HepG2 (cell line): ENCODE measurements around the gene COQ7. TPM values are rescaled to one million over a fixed set of nuclear protein-coding genes. Genes with fewer than 3 reads are reported as not detected.

Experiments
- ATAC-seq: fragments of 200-7000 bp; cut with Tn5 transposase; 3 replicates; pipeline ENCODE4 v1.9.1; 2020; ENCODE audit warnings: mild to moderate bottlenecking, moderate library complexity
- BruUV-seq: library from RNA; stranded (reverse); fragments of 400-500 nt; replicated peaks from 2 replicates; lab custom pipeline; 2021; lab: Mats Ljungman, UMichigan
- CTCF ChIA-PET: fragments of 300-600 bp; formaldehyde crosslinking; extraction: SDS; loops from one replicate; lab custom pipeline; 2021; ENCODE audit warnings: low total read pairs, inconsistent platforms, low intra/inter-chr PET ratio; lab: Yijun Ruan, JAX
- POLR2A ChIA-PET: fragments of 350-600 bp; sonication (Branson Sonifier 250); formaldehyde crosslinking; loops from one replicate; lab custom pipeline; 2020; ENCODE audit warnings: antibody characterized with exemption, inconsistent platforms; lab: Yijun Ruan, JAX
- DNase-seq: peaks from one replicate; pipeline ENCODE4 v3.0.0-alpha.2; 2015; ENCODE audit warnings: low spot score
- FAIRE-seq: peaks from 3 replicates; lab custom pipeline; 2011; peaks lifted over from hg19 to GRCh38; lab: Jason Lieb, UNC
- H2AFZ ChIP-seq: one replicate; pipeline ENCODE4 v1.6.1; 2011; ENCODE audit warnings: low read length, inconsistent platforms
- H3K27ac ChIP-seq: fragments of 300-600 bp; 3 replicates; pipeline ENCODE4 v1.8.0; 2011; ENCODE audit warnings: mixed run types, mild to moderate bottlenecking, mixed read lengths, low read length, inconsistent platforms; ENCODE audit not compliant: insufficient read depth; ENCODE audit errors: extremely low read length
- H3K27me3 ChIP-seq, 2 experiments: fragments of 200-600 bp in 1 of 2; 2 replicates in 1 of 2; 3 replicates in 1 of 2; pipeline versions ENCODE4 v1.6.0 to v1.8.0; 2011; ENCODE audit warnings: low read length in 2 of 2, mild to moderate bottlenecking in 2 of 2, moderate library complexity in 2 of 2, inconsistent platforms in 1 of 2; ENCODE audit not compliant: insufficient read depth in 2 of 2, control insufficient read depth in 1 of 2
- H3K36me3 ChIP-seq, 2 experiments: fragments of 200-600 bp in 1 of 2; replicated peaks in 1 of 2; 2 replicates in 1 of 2; 3 replicates in 1 of 2; pipeline versions ENCODE4 v1.5.1 to v1.8.0; 2011; ENCODE audit warnings: low read length in 2 of 2, inconsistent platforms in 1 of 2; ENCODE audit not compliant: insufficient read depth in 2 of 2, control insufficient read depth in 1 of 2
- H3K4me1 ChIP-seq: 2 replicates; pipeline ENCODE4 v1.5.1; 2012; ENCODE audit warnings: low read length, inconsistent platforms; ENCODE audit not compliant: insufficient read depth
- H3K4me2 ChIP-seq: 2 replicates; pipeline ENCODE4 v1.6.0; 2011; ENCODE audit warnings: low read depth, low read length, inconsistent platforms
- H3K4me3 ChIP-seq, 3 experiments: fragments of 200-600 bp in 1 of 3; sonication (generic), shearing (Covaris generic) in 1 of 3; replicated peaks in 1 of 3; 2 replicates each; pipeline ENCODE4 v1.5.1; 2011 to 2016; ENCODE audit warnings: low read length in 3 of 3, inconsistent platforms in 2 of 3, low read depth in 2 of 3, mild to moderate bottlenecking in 2 of 3, control low read depth in 1 of 3, mixed read lengths in 1 of 3; ENCODE audit not compliant: insufficient read depth in 1 of 3
- H3K79me2 ChIP-seq: one replicate; pipeline ENCODE4 v1.6.1; 2011; ENCODE audit warnings: low read length, inconsistent platforms; ENCODE audit not compliant: insufficient read depth
- H3K9ac ChIP-seq: 2 replicates; pipeline ENCODE4 v1.6.0; 2011; ENCODE audit warnings: mild to moderate bottlenecking, low read depth, low read length, inconsistent platforms; ENCODE audit not compliant: insufficient read depth
- H3K9me3 ChIP-seq: 2 replicates; pipeline ENCODE4 v1.5.1; 2012; ENCODE audit warnings: mild to moderate bottlenecking, low read length
- H4K20me1 ChIP-seq: 2 replicates; pipeline ENCODE4 v1.6.0; 2011; ENCODE audit warnings: inconsistent platforms, mild to moderate bottlenecking, low read length, moderate library complexity; ENCODE audit not compliant: insufficient read depth
- CENPT ChIP-seq: sonication (generic); formaldehyde crosslinking; IDR thresholded peaks from 2 replicates; pipeline ENCODE4 v1.8.0; 2022; ENCODE audit warnings: low read depth, mild to moderate bottlenecking, moderate library complexity, missing genetic modification reagents
- FOXM1 ChIP-seq: sonication (generic); formaldehyde crosslinking; IDR thresholded peaks from 2 replicates; pipeline ENCODE4 v1.5.0; 2020; ENCODE audit warnings: missing genetic modification reagents
- GPN1 ChIP-seq: sonication (generic); formaldehyde crosslinking; IDR thresholded peaks from 2 replicates; pipeline ENCODE4 v1.5.1; 2020; ENCODE audit warnings: missing genetic modification reagents, borderline replicate concordance
- HNRNPH1 ChIP-seq: fragments of 200-400 bp; formaldehyde crosslinking; optimal IDR thresholded peaks from 2 replicates; pipeline ENCODE3; 2017; ENCODE audit warnings: mild to moderate bottlenecking, low read depth, low read length
- HOXA3 ChIP-seq: sonication (generic); formaldehyde crosslinking; IDR thresholded peaks from 2 replicates; pipeline ENCODE4 v1.5.0; 2020; ENCODE audit warnings: missing genetic modification reagents
- MAF1 ChIP-seq: sonication (generic); formaldehyde crosslinking; IDR thresholded peaks from 2 replicates; pipeline ENCODE4 v1.5.0; 2020; ENCODE audit warnings: missing genetic modification reagents, borderline replicate concordance
- PAX8 ChIP-seq: sonication (generic); formaldehyde crosslinking; IDR thresholded peaks from 2 replicates; pipeline ENCODE4 v1.8.0; 2022; ENCODE audit warnings: mild to moderate bottlenecking, missing genetic modification reagents, borderline replicate concordance
- PHF20 ChIP-seq: sonication (generic); formaldehyde crosslinking; IDR thresholded peaks from 2 replicates; pipeline ENCODE4 v1.5.0; 2020; ENCODE audit warnings: mild to moderate bottlenecking, missing genetic modification reagents
- STAT5B ChIP-seq: sonication (generic); formaldehyde crosslinking; IDR thresholded peaks from 2 replicates; pipeline ENCODE4 v1.4.0; 2020; ENCODE audit warnings: missing genetic modification reagents
- ZFX ChIP-seq: sonication (generic); formaldehyde crosslinking; IDR thresholded peaks from 2 replicates; pipeline ENCODE4 v1.4.0; 2020; ENCODE audit warnings: mild to moderate bottlenecking, low read depth, missing genetic modification reagents, moderate library complexity
- ZMYM2 ChIP-seq: sonication (generic); formaldehyde crosslinking; IDR thresholded peaks from 2 replicates; pipeline ENCODE4 v1.8.0; 2022; ENCODE audit warnings: mild to moderate bottlenecking, missing genetic modification reagents
- ZNF7 ChIP-seq: IDR thresholded peaks from 2 replicates; pipeline ENCODE4 v1.6.1; 2016; ENCODE audit warnings: missing biosample characterization, missing genetic modification reagents
- WGBS: methylation state at CpG from one replicate; pipeline ENCODE4 v1.1.6; 2017; ENCODE audit warnings: low lambda C conversion rate; 5-methylcytosine and 5-hydroxymethylcytosine counted together
- in situ Hi-C: cut with HindIII; loops from 2 replicates; pipeline ENCODE4 v1.10.0; 2017; ENCODE audit warnings: low pct_unique_long_range_greater_than_20kb; ENCODE audit not compliant: extremely low pct_ligation_motif_present
- intact Hi-C: fragments of 100-400 bp; cut with micrococcal nuclease; formaldehyde crosslinking; loops from one replicate; pipeline ENCODE4 v1.10.0; 2022; ENCODE audit not compliant: unreplicated experiment
- polyA plus RNA-seq, 8 experiments: library from polyadenylated mRNA; depleted of rRNA in 3 of 8; stranded (reverse) in 7 of 8; unstranded in 1 of 8; fragments of >200 nt; fragmentation: Illumina TruSeq in 4 of 8; extraction: Trizol in 4 of 8; gene quantifications; 2 replicates each; pipeline versions ENCODE4 v1.2.1 to v1.2.3, GENCODE V29; 2011 to 2016; ENCODE audit warnings: low read depth in 4 of 8, missing spikeins in 1 of 8, mixed read lengths in 1 of 8; ENCODE audit not compliant: insufficient read depth in 1 of 8
- total RNA-seq, 5 experiments: library from RNA; depleted of rRNA; stranded (reverse); fragments of >200 nt; fragmentation: Illumina TruSeq; extraction: Trizol; gene quantifications; 2 replicates each; pipeline ENCODE4 v1.2.3, GENCODE V29; 2016; ENCODE audit warnings: low read depth in 1 of 5
- TF ChIP-seq, protein P1 (sequence below): sonication (generic); formaldehyde crosslinking; IDR thresholded peaks from 2 replicates; pipeline ENCODE4 v1.4.0; 2020; ENCODE audit warnings: mild to moderate bottlenecking, missing genetic modification reagents
- TF ChIP-seq, protein P2 (sequence below): sonication (generic); formaldehyde crosslinking; IDR thresholded peaks from 2 replicates; pipeline ENCODE4 v1.4.0; 2020; ENCODE audit warnings: missing genetic modification reagents, mild to moderate bottlenecking, borderline replicate concordance
- TF ChIP-seq, protein P3 (sequence below): sonication (generic); formaldehyde crosslinking; IDR thresholded peaks from 2 replicates; pipeline ENCODE4 v1.4.0; 2020; ENCODE audit warnings: missing genetic modification reagents, low read depth, mild to moderate bottlenecking, borderline replicate concordance
- TF ChIP-seq, protein P4 (sequence below): sonication (generic); formaldehyde crosslinking; IDR thresholded peaks from 2 replicates; pipeline ENCODE4 v1.4.0; 2020; ENCODE audit warnings: missing genetic modification reagents
- TF ChIP-seq, protein P5 (sequence below): sonication (generic); formaldehyde crosslinking; IDR thresholded peaks from 2 replicates; pipeline ENCODE4 v1.5.1; 2020; ENCODE audit warnings: missing genetic modification reagents, mild to moderate bottlenecking, borderline replicate concordance

The COQ7 gene
- total and polyA plus RNA-seq, 2 of the 13 experiments (the other 11 are each of a cell fraction or from before 2014, with no cell fraction given), result 20.1 to 45.7 TPM

DNA sequence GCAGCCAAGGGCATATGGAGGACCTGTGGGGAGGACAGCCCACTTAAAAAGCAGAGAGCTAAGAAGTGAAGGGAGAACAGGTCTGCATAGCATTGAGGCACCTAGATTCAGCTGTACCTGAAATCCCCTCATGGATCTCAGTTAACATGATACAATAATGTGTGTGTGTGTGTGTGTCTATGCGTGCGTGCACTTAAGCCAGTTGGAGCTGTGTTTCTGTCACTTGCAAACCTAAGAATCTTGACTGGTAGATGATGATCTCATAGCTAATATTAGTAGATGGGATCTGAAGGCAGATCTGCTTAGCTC, 44.6 kb downstream of the COQ7 start:
- in situ Hi-C loops, result no loop called here
- TF ChIP-seq, protein P1, sequence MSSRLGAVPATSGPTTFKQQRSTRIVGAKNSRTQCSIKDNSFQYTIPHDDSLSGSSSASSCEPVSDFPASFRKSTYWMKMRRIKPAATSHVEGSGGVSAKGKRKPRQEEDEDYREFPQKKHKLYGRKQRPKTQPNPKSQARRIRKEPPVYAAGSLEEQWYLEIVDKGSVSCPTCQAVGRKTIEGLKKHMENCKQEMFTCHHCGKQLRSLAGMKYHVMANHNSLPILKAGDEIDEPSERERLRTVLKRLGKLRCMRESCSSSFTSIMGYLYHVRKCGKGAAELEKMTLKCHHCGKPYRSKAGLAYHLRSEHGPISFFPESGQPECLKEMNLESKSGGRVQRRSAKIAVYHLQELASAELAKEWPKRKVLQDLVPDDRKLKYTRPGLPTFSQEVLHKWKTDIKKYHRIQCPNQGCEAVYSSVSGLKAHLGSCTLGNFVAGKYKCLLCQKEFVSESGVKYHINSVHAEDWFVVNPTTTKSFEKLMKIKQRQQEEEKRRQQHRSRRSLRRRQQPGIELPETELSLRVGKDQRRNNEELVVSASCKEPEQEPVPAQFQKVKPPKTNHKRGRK (CRISPR knock-in tag), result no peak
- TF ChIP-seq HOXA3 (CRISPR knock-in tag), result no peak
- no peak for TF ChIP-seq MAF1 (CRISPR knock-in tag)
- TF ChIP-seq, protein P2, sequence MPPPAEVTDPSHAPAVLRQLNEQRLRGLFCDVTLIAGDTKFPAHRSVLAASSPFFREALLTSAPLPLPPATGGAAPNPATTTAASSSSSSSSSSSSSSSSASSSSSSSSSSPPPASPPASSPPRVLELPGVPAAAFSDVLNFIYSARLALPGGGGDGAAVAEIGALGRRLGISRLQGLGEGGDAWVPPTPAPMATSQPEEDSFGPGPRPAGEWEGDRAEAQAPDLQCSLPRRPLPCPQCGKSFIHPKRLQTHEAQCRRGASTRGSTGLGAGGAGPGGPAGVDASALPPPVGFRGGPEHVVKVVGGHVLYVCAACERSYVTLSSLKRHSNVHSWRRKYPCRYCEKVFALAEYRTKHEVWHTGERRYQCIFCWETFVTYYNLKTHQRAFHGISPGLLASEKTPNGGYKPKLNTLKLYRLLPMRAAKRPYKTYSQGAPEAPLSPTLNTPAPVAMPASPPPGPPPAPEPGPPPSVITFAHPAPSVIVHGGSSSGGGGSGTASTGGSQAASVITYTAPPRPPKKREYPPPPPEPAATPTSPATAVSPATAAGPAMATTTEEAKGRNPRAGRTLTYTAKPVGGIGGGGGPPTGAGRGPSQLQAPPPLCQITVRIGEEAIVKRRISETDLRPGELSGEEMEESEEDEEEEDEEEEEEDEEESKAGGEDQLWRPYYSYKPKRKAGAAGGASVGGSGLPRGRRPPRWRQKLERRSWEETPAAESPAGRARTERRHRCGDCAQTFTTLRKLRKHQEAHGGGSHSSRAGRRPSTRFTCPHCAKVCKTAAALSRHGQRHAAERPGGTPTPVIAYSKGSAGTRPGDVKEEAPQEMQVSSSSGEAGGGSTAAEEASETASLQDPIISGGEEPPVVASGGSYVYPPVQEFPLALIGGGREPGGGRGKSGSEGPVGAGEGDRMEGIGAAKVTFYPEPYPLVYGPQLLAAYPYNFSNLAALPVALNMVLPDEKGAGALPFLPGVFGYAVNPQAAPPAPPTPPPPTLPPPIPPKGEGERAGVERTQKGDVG (CRISPR knock-in tag), result no peak
- TF ChIP-seq STAT5B (CRISPR knock-in tag), result no peak
- TF ChIP-seq PHF20 (CRISPR knock-in tag), result no peak
- TF ChIP-seq ZMYM2, result 0 out of 2 replicates have a peak, but pooled peaks have one; percentile 18
- no peak for TF ChIP-seq PAX8 (CRISPR knock-in tag)
- TF ChIP-seq, protein P3, sequence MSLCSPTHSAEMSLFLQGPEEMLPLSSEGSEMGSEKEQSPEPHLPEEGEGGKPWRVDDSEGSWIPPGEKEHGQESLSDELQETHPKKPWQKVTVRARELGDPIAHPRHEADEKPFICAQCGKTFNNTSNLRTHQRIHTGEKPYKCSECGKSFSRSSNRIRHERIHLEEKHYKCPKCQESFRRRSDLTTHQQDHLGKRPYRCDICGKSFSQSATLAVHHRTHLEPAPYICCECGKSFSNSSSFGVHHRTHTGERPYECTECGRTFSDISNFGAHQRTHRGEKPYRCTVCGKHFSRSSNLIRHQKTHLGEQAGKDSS (CRISPR knock-in tag), result 0 out of 2 replicates have a peak, but pooled peaks have one; percentile 62
- TF ChIP-seq FOXM1, result no peak
- TF ChIP-seq, protein P4, sequence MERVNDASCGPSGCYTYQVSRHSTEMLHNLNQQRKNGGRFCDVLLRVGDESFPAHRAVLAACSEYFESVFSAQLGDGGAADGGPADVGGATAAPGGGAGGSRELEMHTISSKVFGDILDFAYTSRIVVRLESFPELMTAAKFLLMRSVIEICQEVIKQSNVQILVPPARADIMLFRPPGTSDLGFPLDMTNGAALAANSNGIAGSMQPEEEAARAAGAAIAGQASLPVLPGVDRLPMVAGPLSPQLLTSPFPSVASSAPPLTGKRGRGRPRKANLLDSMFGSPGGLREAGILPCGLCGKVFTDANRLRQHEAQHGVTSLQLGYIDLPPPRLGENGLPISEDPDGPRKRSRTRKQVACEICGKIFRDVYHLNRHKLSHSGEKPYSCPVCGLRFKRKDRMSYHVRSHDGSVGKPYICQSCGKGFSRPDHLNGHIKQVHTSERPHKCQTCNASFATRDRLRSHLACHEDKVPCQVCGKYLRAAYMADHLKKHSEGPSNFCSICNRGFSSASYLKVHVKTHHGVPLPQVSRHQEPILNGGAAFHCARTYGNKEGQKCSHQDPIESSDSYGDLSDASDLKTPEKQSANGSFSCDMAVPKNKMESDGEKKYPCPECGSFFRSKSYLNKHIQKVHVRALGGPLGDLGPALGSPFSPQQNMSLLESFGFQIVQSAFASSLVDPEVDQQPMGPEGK (CRISPR knock-in tag), result no peak
- no peak; the same call in 1 of the 2 replicates for TF ChIP-seq ZFX (CRISPR knock-in tag)
- peak; percentile 83 for TF ChIP-seq ZNF7 (CRISPR knock-in tag)
- no peak for TF ChIP-seq HNRNPH1
- TF ChIP-seq GPN1 (CRISPR knock-in tag), result no peak
- TF ChIP-seq, protein P5, sequence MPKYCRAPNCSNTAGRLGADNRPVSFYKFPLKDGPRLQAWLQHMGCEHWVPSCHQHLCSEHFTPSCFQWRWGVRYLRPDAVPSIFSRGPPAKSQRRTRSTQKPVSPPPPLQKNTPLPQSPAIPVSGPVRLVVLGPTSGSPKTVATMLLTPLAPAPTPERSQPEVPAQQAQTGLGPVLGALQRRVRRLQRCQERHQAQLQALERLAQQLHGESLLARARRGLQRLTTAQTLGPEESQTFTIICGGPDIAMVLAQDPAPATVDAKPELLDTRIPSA (CRISPR knock-in tag), result no peak
- TF ChIP-seq CENPT (CRISPR knock-in tag), result no peak

More for the DNA sequence above, 44.6 kb downstream of the COQ7 start:
- BruUV-seq, result no TSS peak
- WGBS, result 87% methylated on average over 2 of the region's 2 CpGs
- ChIA-PET CTCF (no interaction called here), POLR2A (interaction anchor here (1.9 to 12.1 kb wide), 4 partner anchors 11 to 311 kb away, joined by 6 to 239 read pairs (median 16); partner anchors contain the start of gene ARL6IP1)
- peaks cover 92% of the 10 kb centered on the region for H3K4me1 ChIP-seq
- no peak for ATAC-seq
- no peaks in the 10 kb centered on the region; a peak in 1 of 5 replicates for H3K36me3 ChIP-seq
- H3K9ac ChIP-seq, result no peak overlapping the region
- no peak overlapping the region for H2AFZ ChIP-seq
- no peak for DNase-seq
- H3K27me3 ChIP-seq, result no peaks in the 10 kb centered on the region
- intact Hi-C loops, result loop anchor here (2.0 kb wide), 1 partner anchor 19 kb away; no protein-coding TSS in a partner anchor
- H3K9me3 ChIP-seq, result no peaks in the 10 kb centered on the region
- no peak overlapping the region for H3K27ac ChIP-seq
- no peak for FAIRE-seq
- H3K79me2 ChIP-seq, result peaks cover 5% of the 10 kb centered on the region
- no peak overlapping the region for H3K4me3 ChIP-seq
- H4K20me1 ChIP-seq, result no peaks in the 10 kb centered on the region
- peak overlapping the region; percentile 1; the same call in 1 of the 2 replicates for H3K4me2 ChIP-seq
